Keratinocyte (primary cell): ENCODE results near the gene VTI1A. TPM values are rescaled to one million over a fixed set of nuclear protein-coding genes. Genes with fewer than 3 reads are reported as not detected.

Experiments
- polyA plus RNA-seq, 5 experiments: library from polyadenylated mRNA; depleted of rRNA in 3 of 5; stranded (reverse) in 3 of 5; stranded (forward) in 1 of 5; unstranded in 1 of 5; fragments of >200 nt; gene quantifications; 1 replicate in 1 of 5; 2 replicates in 3 of 5; 3 replicates in 1 of 5; pipeline versions ENCODE4 v1.2.1 to v1.2.3, GENCODE V29; 2011 to 2012; ENCODE audit warnings: missing spikeins in 2 of 5, low read depth in 1 of 5, low replicate concordance in 1 of 5
- small RNA-seq, 3 experiments: library from RNA; depleted of rRNA; stranded (forward); fragments of <200 nt; gene quantifications; one replicate each; pipeline ENCODE3, GENCODE V24; 2012; ENCODE audit warnings: low read depth in 3 of 3, low replicate concordance in 1 of 3; ENCODE audit not compliant: insufficient read length in 3 of 3

The VTI1A gene
- polyA plus RNA-seq, 1 donor (not counting 4 experiments of a cell fraction or from before 2014, with no cell fraction given): 18.5 TPM

Small RNA genes within 50 kb of the gene (small RNA-seq; reads per million reads assigned to genes)
- gene AC022018.1 (0 reads per million in 3 experiments), gene MIR4295 (0 reads per million in 3 experiments)

Other genes with a start within 250 kb of the VTI1A start
- gene TECTB, start 163.8 kb upstream of the VTI1A start, polyA plus RNA-seq: not detected in 3 replicates
- 0.03 to 0.04 TPM in 2 of 3 replicates, not detected in the other for gene ACSL5, start 73.1 kb upstream of the VTI1A start, polyA plus RNA-seq
- 20.1 to 34.2 TPM (median 23.4 TPM) in 3 replicates for gene ZDHHC6, start 301 bp upstream of the VTI1A start, polyA plus RNA-seq